GM19438 (cell line): ENCODE measurements around the gene SMPDL3A.
A peak's percentile ranks its signal among the peaks of the same experiment; 100 is the strongest.
"Not testable (repeated sequence)": the region's sequence is repeated elsewhere in the genome, so short reads cannot be mapped to it uniquely, and the experiment has no call there.

Experiments
- ATAC-seq: cut with Tn5 transposase; IDR thresholded peaks from one replicate; pipeline ENCODE4 v1.9.1; 2021; ENCODE audit warnings: low read depth; ENCODE audit not compliant: unreplicated experiment

SMPDL3A gene, protein sequence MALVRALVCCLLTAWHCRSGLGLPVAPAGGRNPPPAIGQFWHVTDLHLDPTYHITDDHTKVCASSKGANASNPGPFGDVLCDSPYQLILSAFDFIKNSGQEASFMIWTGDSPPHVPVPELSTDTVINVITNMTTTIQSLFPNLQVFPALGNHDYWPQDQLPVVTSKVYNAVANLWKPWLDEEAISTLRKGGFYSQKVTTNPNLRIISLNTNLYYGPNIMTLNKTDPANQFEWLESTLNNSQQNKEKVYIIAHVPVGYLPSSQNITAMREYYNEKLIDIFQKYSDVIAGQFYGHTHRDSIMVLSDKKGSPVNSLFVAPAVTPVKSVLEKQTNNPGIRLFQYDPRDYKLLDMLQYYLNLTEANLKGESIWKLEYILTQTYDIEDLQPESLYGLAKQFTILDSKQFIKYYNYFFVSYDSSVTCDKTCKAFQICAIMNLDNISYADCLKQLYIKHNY

DNA sequence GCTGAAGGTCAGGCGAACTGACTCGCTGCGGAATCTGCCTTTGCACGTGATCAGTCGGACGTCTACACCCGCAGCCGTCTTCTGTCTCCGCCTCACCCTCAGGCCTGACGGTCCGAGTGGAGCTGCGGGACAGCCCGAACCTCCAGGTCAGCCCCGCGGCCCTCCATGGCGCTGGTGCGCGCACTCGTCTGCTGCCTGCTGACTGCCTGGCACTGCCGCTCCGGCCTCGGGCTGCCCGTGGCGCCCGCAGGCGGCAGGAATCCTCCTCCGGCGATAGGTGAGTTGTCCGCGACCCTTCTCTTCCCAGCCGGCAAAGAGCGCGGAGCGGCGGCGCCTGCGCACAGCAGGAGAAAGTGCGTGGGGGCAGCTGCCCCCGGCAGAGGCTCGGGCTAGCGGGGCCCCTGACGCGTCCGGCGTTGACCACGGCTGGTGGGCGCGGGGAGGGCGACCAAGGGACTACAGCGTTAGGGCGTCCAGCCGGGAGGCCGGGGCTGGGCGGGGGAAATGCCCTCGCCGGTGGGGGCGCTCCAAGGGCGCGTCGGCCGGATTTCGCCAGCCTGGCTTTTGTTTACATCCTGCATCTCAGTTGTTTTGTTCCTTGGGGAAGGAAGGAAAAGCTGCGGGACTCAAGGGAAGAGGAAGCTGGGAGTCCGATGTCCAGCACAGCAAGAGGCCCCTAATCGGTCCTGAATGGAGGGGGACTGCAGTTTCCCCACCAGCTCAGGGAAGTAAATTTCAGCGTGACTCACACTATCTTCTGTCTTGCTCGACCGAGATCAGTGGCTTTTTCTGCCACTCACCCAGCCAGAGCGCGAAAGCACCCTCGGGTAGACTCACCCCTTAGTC, at the start of gene SMPDL3A:
Gene SMPDL3A (plus strand): TSS at position 77 of the 846 bp plus-strand sequence. CDS start 89 bp downstream, at position 166.
- peak; percentile 57 for ATAC-seq

- ATAC-seq = no peak
These were observed 49.0 kb upstream of the SMPDL3A start for GRCh38 chr6:122740091-122740490.

DNA sequence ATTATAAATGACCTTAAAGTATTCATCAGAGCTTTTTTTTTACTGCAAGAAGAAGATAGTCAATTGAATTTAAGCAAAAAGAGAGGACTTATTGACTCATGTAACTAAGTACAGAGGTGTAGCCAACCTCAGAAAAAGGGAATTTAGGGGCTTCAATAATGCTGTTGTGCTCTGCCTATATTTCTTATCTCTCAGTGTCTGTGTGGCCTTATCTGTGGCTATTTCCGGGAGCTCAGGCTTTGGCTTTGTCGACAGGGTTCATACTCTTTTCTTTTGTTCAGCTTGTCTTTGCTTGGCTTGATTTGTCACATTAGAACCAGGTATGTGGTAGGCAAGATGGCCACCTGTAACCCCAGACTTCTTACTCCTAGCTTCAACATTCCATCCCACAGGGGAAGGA, 48.1 kb upstream of the SMPDL3A start:
- no peak for ATAC-seq

- not testable (repeated sequence) for ATAC-seq
These were observed 44.8 kb upstream of the SMPDL3A start for GRCh38 chr6:122744247-122744646.

DNA sequence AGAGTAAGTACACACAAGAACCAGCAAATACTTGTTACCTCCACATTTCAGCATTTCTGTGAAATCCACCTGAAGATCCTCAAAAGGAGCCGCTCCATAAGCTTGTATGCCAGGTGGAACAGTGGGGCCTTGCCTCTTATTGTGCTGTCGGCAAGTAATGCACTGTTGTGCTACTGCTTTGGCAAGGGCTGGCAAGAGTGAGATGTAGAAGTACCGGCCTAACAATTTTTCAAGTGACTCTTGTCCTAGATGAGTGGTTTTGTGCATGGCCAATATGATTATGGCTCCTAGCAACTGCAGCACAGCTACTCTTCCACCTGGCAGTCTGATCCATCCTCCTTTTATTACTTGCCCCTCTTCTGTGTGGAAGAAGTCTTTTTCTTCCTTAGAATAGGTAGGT, 44.2 kb upstream of the SMPDL3A start:
- ATAC-seq = not testable (repeated sequence)

DNA sequence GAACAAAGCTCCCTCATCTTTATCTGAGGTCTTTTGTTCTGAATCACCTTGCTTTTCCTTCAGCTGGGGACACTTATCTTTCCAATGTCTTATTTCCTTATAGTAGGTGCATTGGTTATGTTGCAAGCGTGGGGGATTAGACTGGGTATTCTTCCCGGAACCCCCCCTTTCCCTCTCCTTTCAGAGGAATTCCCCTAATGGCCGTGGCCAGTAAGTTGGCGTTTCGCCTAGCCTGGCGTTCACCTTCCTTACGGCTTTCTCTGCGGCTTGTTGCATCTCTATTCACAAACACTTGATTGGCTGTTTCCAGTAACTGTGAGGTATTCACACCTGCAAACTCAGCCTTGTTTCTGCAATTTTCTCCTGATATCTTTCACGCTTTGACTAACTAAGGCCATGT, 42.4 kb upstream of the SMPDL3A start:
- no peak for ATAC-seq

DNA sequence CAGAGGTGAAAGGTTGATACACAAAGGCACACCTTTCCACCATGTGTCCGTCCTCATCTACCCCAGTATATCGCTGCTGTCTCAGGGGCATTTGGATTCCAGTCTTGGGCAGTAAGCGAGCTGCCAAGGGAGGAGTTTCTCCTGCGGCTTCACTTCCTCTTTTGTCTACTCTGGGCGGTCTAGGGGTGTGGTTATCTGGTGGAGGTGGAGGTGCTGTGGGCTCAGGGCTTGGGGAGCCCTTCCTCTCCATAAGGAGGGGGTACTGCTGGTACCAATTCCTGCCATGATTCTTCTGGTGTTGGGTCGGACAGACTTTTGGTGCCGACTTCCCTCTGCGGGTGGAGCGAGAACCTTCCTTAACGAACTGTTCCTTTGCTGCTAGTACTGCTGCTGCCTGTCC, 41.5 kb upstream of the SMPDL3A start:
- no peak for ATAC-seq

- ATAC-seq = not testable (repeated sequence)
These were observed 40.1 kb upstream of the SMPDL3A start for GRCh38 chr6:122748945-122749344.

DNA sequence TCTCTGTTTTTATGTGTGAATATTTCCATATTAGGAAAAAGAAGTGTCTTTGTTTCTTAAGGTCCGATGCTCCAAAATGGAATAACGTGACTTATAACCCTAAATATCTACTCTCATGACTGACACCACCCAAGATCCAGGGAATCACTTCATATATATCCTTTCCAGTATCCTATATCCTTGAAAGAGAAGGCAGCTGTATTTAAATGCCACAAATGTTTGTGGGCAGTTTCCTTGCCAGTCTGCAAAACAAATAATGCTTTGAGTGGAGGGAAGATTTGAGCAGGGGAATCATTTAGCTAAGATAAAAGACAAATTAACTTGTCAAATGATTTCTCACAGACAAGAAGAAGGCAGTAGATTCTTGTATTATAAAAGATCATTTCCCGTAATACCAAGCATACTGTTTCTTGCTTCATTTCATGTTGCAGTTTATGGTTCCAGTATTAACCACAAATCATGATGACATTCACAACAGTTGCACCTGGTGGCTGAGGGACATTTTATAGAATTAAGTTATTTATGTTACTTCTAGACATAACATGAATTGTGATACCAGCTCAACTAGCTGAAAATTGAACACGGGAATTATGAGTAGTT, 39.5 kb upstream of the SMPDL3A start:
- ATAC-seq = no peak

- ATAC-seq = peak; percentile 78
These were observed 37.7 kb upstream of the SMPDL3A start for GRCh38 chr6:122751326-122751725.

DNA sequence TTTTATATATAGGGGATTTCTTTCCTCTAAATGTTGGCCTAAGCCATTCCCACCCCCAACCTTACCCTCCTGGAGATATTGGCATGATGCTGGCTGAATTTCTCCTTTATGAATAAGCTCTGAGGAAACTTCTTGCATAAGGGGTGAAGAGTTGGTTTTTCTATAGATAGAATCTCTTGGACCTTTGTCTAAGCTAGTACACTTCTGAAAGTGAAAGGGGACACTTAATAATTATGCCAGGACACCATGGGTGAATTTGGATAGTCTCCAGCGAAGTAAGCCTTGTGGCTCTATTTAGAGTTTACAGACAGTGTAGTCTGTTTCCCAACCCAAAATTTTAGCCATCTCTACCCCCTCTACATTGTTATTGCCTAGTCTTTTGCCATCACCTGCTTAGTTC, 36.6 kb upstream of the SMPDL3A start:
- no peak for ATAC-seq

- no peak for ATAC-seq
These were observed 35.9 kb upstream of the SMPDL3A start for GRCh38 chr6:122753000-122753687.

- no peak for ATAC-seq
These were observed 35.4 kb upstream of the SMPDL3A start for GRCh38 chr6:122753688-122754056.

GRCh38 chr6:122754191-122754731, 34.8 kb upstream of the SMPDL3A start:
- ATAC-seq = no peak

DNA sequence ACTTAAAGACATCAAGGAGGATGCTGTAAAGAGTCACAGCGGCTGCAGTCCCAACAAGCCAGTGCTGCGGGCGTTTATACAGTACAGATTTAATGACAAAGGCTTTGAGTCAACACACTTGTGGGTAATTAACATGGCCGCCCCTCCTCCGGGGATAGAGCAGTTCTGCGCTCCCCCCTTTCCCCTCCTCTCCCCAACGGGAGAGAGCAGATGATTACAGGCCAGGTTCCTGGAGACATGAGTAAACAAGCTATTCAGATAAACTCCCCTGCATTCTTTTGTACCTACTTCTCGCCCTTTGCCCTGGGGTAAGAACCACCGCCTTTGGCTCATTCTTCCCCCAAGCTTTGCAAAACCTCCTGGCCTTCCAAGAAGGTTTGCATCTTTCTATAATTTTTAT, 33.2 kb upstream of the SMPDL3A start:
- ATAC-seq = no peak

- peak; percentile 75 for ATAC-seq
These were observed 30.1 kb upstream of the SMPDL3A start for GRCh38 chr6:122758927-122759334.

DNA sequence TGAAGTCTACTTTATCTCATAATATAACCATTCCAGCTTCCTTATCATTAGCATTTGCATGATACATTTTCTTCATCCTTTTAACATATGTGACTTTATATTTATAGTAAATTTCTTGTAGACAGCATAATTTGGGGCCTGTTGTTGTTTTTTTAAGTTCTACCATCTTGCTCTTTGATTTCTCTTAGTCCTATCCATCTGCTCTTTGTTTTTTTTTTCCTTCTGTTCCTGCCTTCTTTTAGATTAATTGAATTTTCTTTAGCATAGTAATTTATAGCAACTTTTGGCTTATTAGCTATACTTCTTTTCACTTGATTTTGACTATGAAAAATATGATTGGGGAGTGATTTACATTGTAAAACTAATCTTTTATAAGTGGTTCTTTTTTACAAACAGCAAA, 28.7 kb upstream of the SMPDL3A start:
- no peak for ATAC-seq

GRCh38 chr6:122766256-122766655, 22.8 kb upstream of the SMPDL3A start:
- ATAC-seq = no peak

DNA sequence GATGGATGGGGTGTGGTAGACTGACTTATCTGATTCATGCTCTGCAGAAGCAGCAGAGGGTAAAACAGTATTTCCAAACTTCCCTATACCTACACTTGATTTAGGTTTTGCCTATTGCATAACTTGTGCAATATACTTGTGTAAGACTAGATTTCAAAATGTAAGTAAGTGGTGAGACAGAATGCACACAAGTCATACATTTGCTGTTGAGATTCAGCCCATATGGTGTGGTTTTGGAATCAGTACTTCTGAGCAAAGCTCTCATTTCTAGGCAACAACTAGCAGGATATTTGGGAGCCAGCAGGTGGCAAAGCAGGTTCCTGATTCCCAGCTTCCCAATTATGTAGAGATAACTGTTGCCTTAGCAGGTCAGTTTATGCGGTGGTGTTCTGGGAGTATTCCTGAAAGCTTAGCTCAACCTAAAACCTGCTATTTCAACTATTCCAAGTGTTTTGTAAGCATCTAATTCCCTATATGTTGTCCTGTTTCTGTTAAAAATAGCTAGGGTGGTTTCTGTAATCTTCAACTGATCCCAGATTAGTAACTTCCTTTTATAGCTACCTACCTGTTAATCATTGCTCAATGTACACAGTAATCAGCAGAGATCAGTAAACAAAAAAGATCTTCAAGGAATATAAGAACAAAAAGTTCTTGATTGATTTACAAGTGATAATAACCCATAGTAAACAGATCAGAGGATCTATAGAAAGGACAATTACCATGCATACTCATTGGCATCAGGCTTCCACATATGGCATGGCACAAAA, 18.0 kb upstream of the SMPDL3A start:
- no peak for ATAC-seq
